Measurements from ENCODE around the gene SCAF1.

Gene SCAF1

GRCh38 chr19:49660338-49660961 lies 18.4 kb downstream of the SCAF1 start:
- no peaks in the 10 kb centered on the region for H3K36me3 ChIP-seq (ENCODE audit: insufficient read depth)
- no peak overlapping the region for H3K27ac ChIP-seq
- no peak overlapping the region for H3K4me2 ChIP-seq
- H4K20me1 ChIP-seq (ENCODE audit: insufficient read depth), result no peaks in the 10 kb centered on the region
- H3K9ac ChIP-seq, result no peak overlapping the region
- no peaks in the 10 kb centered on the region for H3K27me3 ChIP-seq (ENCODE audit: insufficient read depth, low read depth)
- TF ChIP-seq CTCF (conservative IDR thresholded peaks at IDR 0.05; ENCODE audit: low read depth, low read length), result no peak
- H3K4me1 ChIP-seq (ENCODE audit: low read depth, poor library complexity, severe bottlenecking), result peaks cover 18% of the 10 kb centered on the region
- H3K4me3 ChIP-seq (IDR thresholded peaks at IDR 0.05; ENCODE audit: insufficient read depth, low read depth, low read length), result no peak overlapping the region
- peaks cover 13% of the 10 kb centered on the region; the same call in 1 of the 2 replicates for H3K79me2 ChIP-seq (ENCODE audit: insufficient read depth, low read depth)
- H2AFZ ChIP-seq (ENCODE audit: low read depth), result no peak overlapping the region

- no peak overlapping the region for H3K9ac ChIP-seq
- peaks cover 19% of the 10 kb centered on the region for H3K4me1 ChIP-seq (ENCODE audit: low read depth, poor library complexity, severe bottlenecking)
- no peaks in the 10 kb centered on the region for H3K36me3 ChIP-seq (ENCODE audit: insufficient read depth)
- no peaks in the 10 kb centered on the region for H3K27me3 ChIP-seq (ENCODE audit: insufficient read depth, low read depth)
- H3K4me2 ChIP-seq, result peak overlapping the region; percentile 75; the same call in 1 of the 2 replicates
- H3K27ac ChIP-seq, result peak overlapping the region; percentile 86; the same call in 1 of the 2 replicates
- peaks cover 22% of the 10 kb centered on the region for H3K79me2 ChIP-seq (ENCODE audit: insufficient read depth, low read depth)
- no peak overlapping the region for H2AFZ ChIP-seq (ENCODE audit: low read depth)
- H4K20me1 ChIP-seq (ENCODE audit: insufficient read depth), result no peaks in the 10 kb centered on the region
- TF ChIP-seq CTCF (conservative IDR thresholded peaks at IDR 0.05; ENCODE audit: low read depth, low read length), result no peak
- no peak overlapping the region for H3K4me3 ChIP-seq (IDR thresholded peaks at IDR 0.05; ENCODE audit: insufficient read depth, low read depth, low read length)
Observed at GRCh38 chr19:49662011-49662410, 20.0 kb downstream of the SCAF1 start.

GRCh38 chr19:49663224-49663623 lies 21.2 kb downstream of the SCAF1 start:
- Histone ChIP-seq H3K79me2 (ENCODE audit: insufficient read depth, low read depth) (peaks cover 31% of the 10 kb centered on the region), H3K4me2 (peak overlapping the region; percentile 75), H3K27me3 (ENCODE audit: insufficient read depth, low read depth) (no peaks in the 10 kb centered on the region), H2AFZ (ENCODE audit: low read depth) (no peak overlapping the region), H3K36me3 (ENCODE audit: insufficient read depth) (no peaks in the 10 kb centered on the region), H3K4me1 (ENCODE audit: low read depth, poor library complexity, severe bottlenecking) (peaks cover 24% of the 10 kb centered on the region), H3K4me3 (IDR thresholded peaks at IDR 0.05; ENCODE audit: insufficient read depth, low read depth, low read length) (no peak overlapping the region), H3K27ac (peak overlapping the region; percentile 86), H4K20me1 (ENCODE audit: insufficient read depth) (no peaks in the 10 kb centered on the region), H3K9ac (peak overlapping the region; percentile 41; the same call in 1 of the 2 replicates)
- TF ChIP-seq CTCF (conservative IDR thresholded peaks at IDR 0.05; ENCODE audit: low read depth, low read length), result no peak

GRCh38 chr19:49664171-49665035 lies 22.4 kb downstream of the SCAF1 start:
- H3K27me3 ChIP-seq (ENCODE audit: insufficient read depth, low read depth), result no peaks in the 10 kb centered on the region
- H3K27ac ChIP-seq, result peak overlapping the region; percentile 86
- H3K36me3 ChIP-seq (ENCODE audit: insufficient read depth), result no peaks in the 10 kb centered on the region
- no peak overlapping the region for H3K4me3 ChIP-seq (IDR thresholded peaks at IDR 0.05; ENCODE audit: insufficient read depth, low read depth, low read length)
- H3K4me2 ChIP-seq, result peak overlapping the region; percentile 75
- peak overlapping the region; percentile 20; the same call in 1 of the 2 replicates for H2AFZ ChIP-seq (ENCODE audit: low read depth)
- H3K9ac ChIP-seq, result peak overlapping the region; percentile 41; the same call in 1 of the 2 replicates
- H3K4me1 ChIP-seq (ENCODE audit: low read depth, poor library complexity, severe bottlenecking), result peaks cover 24% of the 10 kb centered on the region
- no peak; the same call in 1 of the 2 replicates for TF ChIP-seq CTCF (conservative IDR thresholded peaks at IDR 0.05; ENCODE audit: low read depth, low read length)
- H3K79me2 ChIP-seq (ENCODE audit: insufficient read depth, low read depth), result peaks cover 31% of the 10 kb centered on the region
- H4K20me1 ChIP-seq (ENCODE audit: insufficient read depth), result no peaks in the 10 kb centered on the region

All from KMS-11 (cell line).